ENCODE measurements around the gene ARHGEF3.

Gene ARHGEF3

DNA sequence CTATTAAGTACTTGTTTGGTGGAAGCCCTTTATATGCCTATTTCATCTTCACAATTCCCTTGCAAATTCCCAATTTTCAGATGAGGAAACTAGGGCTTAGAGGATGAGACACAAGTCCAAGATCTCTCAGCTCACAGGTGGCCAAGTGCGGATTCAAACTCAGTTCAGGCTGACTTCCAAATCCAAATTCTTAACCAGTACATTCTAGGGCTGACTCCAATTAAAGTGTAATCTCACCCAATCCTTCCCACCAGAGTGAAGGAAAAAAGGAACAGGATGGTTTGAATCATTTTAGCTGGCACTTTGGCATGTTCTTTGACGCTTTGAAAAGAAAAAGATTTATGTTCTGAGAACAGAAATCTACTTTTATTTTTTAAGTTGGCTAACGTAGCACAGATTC is 12.7 kb downstream of the ARHGEF3 start:
- TF ChIP-seq, protein P1, sequence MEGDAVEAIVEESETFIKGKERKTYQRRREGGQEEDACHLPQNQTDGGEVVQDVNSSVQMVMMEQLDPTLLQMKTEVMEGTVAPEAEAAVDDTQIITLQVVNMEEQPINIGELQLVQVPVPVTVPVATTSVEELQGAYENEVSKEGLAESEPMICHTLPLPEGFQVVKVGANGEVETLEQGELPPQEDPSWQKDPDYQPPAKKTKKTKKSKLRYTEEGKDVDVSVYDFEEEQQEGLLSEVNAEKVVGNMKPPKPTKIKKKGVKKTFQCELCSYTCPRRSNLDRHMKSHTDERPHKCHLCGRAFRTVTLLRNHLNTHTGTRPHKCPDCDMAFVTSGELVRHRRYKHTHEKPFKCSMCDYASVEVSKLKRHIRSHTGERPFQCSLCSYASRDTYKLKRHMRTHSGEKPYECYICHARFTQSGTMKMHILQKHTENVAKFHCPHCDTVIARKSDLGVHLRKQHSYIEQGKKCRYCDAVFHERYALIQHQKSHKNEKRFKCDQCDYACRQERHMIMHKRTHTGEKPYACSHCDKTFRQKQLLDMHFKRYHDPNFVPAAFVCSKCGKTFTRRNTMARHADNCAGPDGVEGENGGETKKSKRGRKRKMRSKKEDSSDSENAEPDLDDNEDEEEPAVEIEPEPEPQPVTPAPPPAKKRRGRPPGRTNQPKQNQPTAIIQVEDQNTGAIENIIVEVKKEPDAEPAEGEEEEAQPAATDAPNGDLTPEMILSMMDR (IDR thresholded peaks at IDR 0.05), result no peak

GRCh38 chr3:56788521-56788920 is 13.2 kb downstream of the ARHGEF3 start:
- TF ChIP-seq, protein P1 (IDR thresholded peaks at IDR 0.05), result no peak

DNA sequence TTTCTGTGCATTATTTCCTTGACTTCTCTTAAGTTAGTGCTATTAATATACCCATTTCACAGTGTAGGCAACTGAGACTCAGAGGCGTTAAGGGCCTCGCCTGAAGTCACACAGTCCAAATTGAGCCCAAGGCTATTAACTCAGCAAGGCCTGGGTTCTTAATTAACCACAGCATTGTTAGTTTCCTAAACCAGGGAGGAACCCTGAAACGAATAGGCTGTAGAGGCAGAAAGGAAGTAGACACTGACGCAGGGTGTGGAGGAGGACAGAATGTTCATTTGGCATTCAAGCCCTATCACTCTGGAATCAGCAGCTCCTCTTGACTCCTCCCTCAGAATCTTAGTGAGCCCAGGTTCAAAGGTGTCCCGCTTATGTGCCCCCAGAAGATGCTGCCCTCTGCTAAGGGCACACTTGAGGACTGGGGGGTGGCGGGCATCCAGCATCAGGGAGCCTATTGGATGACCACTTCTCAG is 13.9 kb downstream of the ARHGEF3 start:
- TF ChIP-seq, protein P1 (IDR thresholded peaks at IDR 0.05), result no peak

- TF ChIP-seq, protein P1 (IDR thresholded peaks at IDR 0.05), result no peak
Measured at GRCh38 chr3:56787258-56787775, 14.4 kb downstream of the ARHGEF3 start.

GRCh38 chr3:56785499-56785898 is 16.2 kb downstream of the ARHGEF3 start:
- TF ChIP-seq, protein P1 (IDR thresholded peaks at IDR 0.05), result no peak

DNA sequence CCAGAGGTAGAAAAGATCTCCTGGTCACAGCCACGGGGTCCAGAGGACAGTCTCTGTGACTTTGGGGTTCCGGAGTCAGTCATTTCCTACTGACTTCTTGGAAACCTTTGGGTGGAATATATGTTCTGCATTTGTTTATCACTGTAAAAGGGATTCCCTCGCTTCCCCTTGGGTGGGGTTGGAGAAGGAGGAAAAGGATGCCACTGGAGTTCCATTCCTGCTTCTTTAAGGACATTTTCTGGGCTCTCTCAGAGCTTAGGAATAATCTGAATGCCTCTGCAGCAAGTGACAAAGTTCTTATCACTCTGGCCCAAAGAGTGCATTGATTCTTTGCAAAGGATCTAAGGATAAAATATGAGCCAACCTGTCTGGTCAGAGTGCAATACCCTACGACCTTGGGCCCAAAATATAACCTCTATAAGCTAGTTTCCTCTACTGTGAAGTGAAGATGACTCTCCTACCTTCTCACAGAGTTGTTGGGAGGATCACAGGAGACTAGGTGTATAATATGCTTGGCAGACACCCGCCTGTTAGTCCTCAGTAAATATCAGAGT is 17.2 kb downstream of the ARHGEF3 start:
- TF ChIP-seq, protein P1 (IDR thresholded peaks at IDR 0.05), result no peak

GRCh38 chr3:56783644-56784447 is 17.9 kb downstream of the ARHGEF3 start:
- TF ChIP-seq, protein P1 (IDR thresholded peaks at IDR 0.05), result no peak
